Fibroblast of skin of back (primary cell): ENCODE results near the gene FRMD5. TPM values are rescaled to one million over a fixed set of nuclear protein-coding genes. Genes with fewer than 3 reads are reported as not detected.
"Not testable (repeated sequence)": the region's sequence is repeated elsewhere in the genome, so short reads cannot be mapped to it uniquely, and the experiment has no call there.

Experiments used
- DNase-seq: peaks from one replicate; pipeline ENCODE4 v3.0.0-alpha.2; 2013
- polyA plus RNA-seq, 2 experiments: library from polyadenylated mRNA; unstranded; fragments of 120-200 nt; gene quantifications; one replicate each; pipeline ENCODE4 v1.2.1, GENCODE V29; 2013; ENCODE audit not compliant: insufficient read length in 2 of 2

FRMD5 gene
- polyA plus RNA-seq (2013, experiment 1 of 2; ENCODE audit: insufficient read length), result 0.22 TPM
- 0.07 TPM for polyA plus RNA-seq (2013, experiment 2 of 2; ENCODE audit: insufficient read length)

DNA sequence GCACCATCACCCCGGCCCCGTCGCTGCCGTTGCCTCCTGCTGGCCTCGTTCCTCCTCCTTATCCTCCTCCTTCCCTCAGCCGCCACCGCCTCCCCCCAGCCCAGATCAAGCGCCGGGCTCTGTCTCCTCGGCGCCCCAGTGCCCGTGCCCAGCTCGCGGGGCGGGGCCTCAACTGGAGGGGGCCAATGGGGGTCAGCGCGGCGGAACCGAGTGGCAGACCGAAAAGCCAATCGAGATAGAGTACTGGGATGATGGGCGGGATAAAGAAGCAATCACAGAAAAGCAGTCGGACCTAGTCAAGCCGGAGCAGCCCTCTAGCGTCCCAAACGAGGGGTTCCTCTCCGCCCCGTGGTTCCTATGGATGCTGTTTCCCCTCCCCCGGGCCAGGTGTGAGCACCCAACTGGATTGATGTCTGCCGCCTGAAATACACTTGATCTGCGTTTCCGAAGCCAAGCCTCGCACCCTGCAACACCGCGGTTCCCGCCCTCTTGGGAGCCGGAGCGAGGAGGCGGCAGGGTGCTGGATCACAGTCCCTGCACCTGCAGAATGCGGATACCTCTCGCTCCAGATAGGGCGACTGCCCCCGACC is at the start of gene FRMD5:
Gene FRMD5 (minus strand): TSS at position 121 of the 590 bp plus-strand sequence.
- DNase-seq, result peak; percentile 89

- no peak for DNase-seq
Measured at GRCh38 chr15:44243829-44244228, 48.8 kb upstream of the FRMD5 start.

DNA sequence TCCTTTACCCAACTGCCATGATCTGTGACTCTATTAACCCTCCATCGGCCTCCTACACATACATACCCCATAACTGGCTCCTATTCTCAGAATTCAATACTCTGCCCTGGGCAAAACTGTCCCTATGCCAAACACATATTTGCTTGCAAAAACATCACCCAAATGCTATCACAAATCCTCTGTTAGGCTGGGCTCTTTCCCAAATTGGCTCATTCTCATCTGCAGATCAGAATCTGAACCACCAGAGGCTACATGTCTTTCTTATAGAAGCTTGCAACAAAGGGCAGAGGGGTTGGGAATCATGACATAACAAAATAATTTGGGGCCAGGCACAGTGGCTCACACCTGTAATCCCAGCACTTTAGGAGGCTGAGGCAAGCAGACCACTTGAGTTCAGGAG is 48.1 kb upstream of the FRMD5 start:
- DNase-seq, result no peak

GRCh38 chr15:44231842-44232241 is 36.8 kb upstream of the FRMD5 start:
- no peak for DNase-seq

GRCh38 chr15:44229301-44229700 is 34.2 kb upstream of the FRMD5 start:
- DNase-seq, result not testable (repeated sequence)

DNA sequence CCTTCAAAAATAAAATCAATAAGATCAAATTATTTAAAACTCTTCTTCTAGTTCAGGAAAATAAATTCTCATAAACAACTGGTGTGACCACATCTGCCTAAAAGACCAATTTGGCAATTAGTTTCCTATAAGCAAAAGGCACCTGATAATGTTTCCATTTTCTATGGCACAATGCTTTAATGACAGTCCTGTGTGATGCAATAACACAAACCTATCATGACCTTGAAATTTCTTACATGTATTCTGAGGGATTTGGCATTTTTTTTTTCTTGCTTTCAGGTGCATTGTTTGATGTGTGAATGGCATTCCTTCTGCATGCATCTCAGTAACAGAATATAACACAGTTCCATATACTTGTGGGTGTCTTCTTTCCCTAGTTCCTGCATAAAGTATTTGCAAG is 32.5 kb upstream of the FRMD5 start:
- DNase-seq, result no peak

GRCh38 chr15:44227001-44227400 is 31.9 kb upstream of the FRMD5 start:
- DNase-seq, result not testable (repeated sequence)

DNA sequence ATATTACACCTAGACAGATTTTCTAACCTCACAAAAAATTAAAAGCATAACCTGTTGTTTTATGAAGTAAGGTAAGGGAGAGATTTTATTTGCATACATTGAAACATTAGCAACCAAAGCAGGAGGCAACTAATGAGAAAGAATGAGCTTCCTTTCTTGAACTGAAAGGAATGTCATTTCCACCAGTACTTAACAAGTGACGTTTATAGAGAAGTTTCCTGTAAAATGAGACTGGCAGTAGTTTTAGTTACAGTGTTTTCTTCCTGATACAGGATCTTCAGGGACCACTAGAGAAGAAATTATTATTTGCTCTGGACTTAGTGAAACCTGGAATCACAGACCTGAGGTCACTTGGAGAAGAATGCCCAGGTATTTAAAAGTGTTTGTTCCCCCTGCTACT is 27.4 kb upstream of the FRMD5 start:
- no peak for DNase-seq

DNA sequence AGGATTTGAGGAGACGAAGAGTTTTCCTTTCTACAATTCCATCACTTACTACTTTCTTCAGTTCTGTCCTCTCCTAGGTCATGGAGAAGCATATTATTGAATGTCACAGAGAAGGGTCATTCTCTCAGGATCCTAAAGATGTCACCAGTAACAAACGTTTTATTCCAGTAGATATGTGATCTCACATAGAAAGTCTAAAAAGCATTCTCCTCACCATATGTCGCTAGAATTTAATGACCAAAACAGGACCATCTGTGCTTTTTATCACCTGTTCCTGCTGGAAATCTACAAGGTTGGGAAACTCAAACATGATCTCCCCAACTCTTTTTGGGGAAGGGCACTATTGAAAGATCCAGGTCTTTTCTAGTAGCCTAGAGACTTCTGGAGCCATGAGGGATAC is 24.0 kb upstream of the FRMD5 start:
- no peak for DNase-seq

- DNase-seq, result no peak
Measured at GRCh38 chr15:44216958-44217357, 21.9 kb upstream of the FRMD5 start.

- peak; percentile 92 for DNase-seq
Measured at GRCh38 chr15:44215594-44215993, 20.5 kb upstream of the FRMD5 start.

DNA sequence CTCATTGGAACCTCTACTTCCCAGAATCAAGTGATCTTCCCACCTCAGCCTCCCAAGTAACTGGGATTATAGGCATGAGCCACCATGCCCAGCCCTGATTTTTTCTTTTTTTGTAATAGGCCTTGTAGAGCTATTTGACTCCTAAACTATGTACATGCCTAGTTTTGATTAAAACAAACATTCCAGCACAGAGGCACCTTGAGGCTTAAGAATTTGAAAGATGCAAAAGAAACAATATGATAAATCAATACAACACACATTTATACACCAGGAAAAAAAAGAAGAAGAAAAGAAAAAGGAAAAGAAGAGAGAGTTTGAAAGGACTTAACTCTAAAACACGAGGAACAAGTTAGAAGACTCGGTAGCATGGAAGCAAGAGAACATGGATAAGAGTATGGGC is 13.9 kb upstream of the FRMD5 start:
- DNase-seq, result no peak

GRCh38 chr15:44207643-44208042 is 12.6 kb upstream of the FRMD5 start:
- peak; percentile 68 for DNase-seq

DNA sequence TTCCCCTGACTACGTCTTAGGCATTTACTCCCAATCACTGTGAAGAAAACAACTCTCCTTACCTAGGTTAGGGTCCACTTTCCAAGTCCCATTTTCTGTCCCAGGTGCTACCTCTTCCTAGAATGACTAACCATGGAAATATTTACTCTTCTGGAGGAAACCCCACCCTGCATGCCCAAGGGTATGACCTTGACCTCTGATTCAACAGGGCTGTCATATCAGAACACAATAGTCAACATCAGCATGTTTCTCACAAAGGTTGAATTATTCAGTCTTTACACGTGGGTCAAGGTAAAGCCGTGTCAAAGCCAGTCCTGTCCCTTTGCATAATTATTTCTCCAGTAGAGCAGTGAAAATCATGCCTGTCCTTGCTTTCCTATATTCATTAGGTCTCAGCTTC is 4.3 kb upstream of the FRMD5 start:
- no peak for DNase-seq

DNA sequence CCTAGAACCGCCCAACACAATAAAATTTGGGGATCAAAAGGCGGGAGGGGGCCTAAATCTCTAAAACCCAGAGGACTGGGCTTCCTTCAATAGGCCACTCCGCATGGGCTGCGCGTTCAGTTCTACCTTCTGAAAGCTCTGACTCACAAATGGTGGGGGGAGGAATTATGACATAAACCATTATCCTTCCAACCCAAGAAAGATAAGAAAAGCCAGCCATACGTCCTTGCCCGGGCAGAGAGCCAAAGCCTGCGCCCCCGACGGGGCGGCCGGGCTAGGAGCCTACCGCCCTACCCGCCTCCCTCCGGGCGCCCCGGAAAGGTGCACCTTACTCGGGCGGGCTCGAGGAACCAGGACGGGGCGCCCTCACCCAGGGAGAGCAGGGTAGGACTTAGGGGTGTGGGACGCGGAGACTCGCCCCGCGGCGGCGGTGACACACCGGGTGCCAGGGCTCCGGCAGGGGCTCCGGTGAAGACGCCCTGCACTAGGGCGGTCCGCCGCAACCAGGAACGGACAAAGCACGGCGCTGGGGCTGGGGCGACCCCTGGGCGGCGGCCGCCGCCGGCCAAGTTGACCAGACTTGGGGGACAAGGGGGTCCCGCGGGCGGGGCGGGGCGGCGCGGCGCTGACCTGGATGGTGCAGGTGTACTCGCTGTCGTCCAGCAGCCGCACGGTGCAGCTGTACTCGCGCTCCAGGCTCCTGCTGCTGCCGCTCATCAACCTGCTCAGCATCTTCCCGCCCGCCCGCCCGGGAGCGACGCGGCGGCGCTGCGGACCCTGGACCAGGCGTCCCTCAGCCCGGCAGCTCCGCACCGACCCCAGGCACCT is 534 bp downstream of the FRMD5 start:
- peak; percentile 50 for DNase-seq

GRCh38 chr15:44193651-44194322 is 1.3 kb downstream of the FRMD5 start:
- DNase-seq, result peak; percentile 5

- no peak for DNase-seq
Measured at GRCh38 chr15:44188795-44189194, 6.3 kb downstream of the FRMD5 start.

DNA sequence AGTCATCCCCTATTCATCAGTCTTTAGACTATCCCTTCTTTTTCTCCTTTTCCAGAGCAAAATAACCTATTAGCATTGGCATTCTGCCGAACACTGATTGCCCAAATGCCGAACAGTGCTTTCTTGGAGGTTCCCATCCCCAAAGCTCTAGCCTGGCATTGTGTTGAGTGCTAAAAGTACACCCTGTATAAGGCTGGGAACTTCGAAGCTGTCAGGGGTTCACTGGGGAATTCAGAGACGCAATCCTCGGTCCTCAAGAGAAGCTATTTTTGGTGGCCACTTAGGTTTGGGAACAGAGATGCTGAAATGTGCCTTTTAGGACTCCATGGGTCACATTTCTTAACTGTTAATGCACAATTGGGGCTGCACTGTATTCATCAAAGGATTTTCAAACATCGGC is 8.4 kb downstream of the FRMD5 start:
- no peak for DNase-seq

- DNase-seq, result no peak
Measured at GRCh38 chr15:44183363-44183762, 11.7 kb downstream of the FRMD5 start.

DNA sequence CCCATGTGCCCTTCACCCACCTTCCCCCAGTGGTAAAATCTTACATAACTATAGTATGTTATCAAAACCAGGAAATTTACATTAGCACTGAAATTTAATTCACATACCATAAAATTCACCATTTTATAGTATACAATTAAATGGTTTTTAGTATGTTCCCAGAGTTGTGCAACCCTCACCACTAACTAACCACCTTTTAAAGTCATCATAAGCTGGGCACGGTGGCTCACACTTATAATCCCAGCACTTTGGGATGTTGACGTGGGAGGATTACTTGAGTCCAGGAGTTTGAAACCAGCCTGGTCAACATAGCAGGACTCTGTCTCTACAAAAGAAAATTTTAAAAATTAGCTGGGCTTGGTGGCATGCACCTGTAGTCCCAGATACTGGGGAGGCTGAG is 13.7 kb downstream of the FRMD5 start:
- DNase-seq, result no peak

DNA sequence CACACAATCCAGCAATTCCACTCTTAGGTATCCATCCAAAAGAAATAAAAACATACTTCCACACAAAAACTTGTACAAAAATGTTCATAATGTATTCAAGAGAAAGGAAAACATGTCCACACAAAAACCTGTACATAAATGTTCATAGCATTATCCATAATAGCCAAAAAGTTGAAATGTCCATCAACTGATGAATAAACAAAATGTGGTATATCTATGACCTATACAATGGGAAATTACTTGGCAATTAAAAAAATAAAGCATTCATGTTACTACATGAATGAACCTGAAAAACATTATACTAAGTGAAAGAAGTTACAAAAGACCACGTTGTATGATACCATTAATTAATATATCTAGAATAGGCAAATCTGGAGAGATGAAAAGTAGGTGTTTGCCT is 17.9 kb downstream of the FRMD5 start:
- no peak for DNase-seq

DNA sequence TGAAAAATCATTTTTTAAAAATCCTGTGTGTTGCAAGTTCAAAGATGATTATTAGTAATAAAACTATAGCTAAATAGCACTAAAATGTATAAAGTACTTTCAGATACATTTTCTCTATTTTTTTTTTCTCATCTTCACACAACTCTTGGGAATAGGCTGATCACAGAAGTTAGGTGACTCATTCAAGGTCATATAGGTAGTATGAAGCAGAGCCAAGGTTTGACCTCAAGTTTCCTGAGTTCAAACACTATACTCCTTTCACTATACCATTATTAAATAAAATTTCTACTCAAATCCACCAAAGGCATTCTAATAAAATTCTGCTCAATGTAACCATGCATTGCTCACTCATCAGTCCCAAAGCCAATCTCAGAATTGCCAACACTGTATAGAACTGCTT is 21.3 kb downstream of the FRMD5 start:
- DNase-seq, result no peak

DNA sequence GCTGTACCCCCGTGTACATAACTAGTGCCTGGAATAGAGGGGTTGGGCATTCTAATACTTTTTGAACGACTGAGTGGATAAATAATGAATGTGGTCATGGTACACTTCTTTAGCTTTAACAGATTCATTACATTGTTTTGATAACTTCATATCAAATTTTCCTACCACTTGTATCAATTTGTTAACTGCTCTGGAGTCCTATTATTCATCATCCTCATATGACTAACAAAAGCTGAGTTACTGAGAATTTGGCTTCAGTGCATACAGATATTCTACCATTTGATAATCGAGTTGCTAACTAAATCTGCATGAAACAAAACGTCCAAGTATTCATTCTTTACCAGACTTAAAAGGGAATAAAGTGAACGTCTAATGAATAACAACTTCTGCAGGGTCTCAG is 31.7 kb downstream of the FRMD5 start:
- DNase-seq, result no peak

DNA sequence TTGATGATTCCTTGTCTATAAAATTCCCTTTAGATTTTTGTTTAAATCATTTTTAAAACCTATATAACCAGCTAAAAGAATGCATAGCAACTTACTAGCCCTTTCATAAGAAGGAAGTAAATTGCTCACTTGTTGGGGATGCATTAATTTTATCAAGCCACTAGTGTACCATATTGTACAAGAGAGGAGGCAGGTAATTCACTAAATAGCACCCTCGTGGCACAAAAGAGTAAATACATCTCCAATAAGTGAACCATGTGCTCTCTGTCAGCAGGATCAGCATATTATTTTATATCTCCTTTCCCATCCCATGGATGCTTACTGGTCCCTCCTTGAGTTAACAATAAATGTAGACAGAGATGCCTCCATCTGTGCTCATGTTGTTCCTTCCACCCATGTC is 34.3 kb downstream of the FRMD5 start:
- no peak for DNase-seq
